ENCODE data around the gene CASP2. TPM values are rescaled to one million over a fixed set of nuclear protein-coding genes. Genes with fewer than 3 reads are reported as not detected.
A peak's percentile ranks its signal among the peaks of the same experiment; 100 is the strongest.

Gene CASP2
- total and polyA plus RNA-seq, 2 donors (not counting 1 experiment from before 2014, with no cell fraction given): 9.4 to 22.6 TPM

DNA sequence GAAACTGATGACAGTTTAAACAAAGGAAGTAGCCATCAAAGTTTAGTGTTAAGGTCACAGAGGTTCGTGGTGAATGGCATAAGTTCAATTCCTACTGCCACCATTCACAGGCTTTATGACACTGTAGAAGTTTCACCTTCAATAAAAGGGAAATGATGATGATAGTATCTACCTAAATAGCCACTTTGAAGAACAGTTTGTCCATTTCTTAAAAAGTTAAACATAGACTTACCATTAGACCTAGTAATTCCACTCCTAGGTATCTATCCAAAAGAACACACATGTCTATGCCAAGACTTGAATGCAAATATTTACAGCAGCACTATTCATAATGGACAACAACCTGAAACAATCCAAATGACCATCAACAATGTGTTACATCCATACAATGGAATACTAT lies 43.8 kb upstream of the CASP2 start:
- TF ChIP-seq, protein P1, sequence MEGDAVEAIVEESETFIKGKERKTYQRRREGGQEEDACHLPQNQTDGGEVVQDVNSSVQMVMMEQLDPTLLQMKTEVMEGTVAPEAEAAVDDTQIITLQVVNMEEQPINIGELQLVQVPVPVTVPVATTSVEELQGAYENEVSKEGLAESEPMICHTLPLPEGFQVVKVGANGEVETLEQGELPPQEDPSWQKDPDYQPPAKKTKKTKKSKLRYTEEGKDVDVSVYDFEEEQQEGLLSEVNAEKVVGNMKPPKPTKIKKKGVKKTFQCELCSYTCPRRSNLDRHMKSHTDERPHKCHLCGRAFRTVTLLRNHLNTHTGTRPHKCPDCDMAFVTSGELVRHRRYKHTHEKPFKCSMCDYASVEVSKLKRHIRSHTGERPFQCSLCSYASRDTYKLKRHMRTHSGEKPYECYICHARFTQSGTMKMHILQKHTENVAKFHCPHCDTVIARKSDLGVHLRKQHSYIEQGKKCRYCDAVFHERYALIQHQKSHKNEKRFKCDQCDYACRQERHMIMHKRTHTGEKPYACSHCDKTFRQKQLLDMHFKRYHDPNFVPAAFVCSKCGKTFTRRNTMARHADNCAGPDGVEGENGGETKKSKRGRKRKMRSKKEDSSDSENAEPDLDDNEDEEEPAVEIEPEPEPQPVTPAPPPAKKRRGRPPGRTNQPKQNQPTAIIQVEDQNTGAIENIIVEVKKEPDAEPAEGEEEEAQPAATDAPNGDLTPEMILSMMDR (conservative IDR thresholded peaks at IDR 0.05 in 1 of 2, IDR thresholded peaks at IDR 0.05 in 1 of 2; ENCODE audit: low read depth in 1 of 2, low read length in 2 of 2): no peak
- TF ChIP-seq EZH2 (IDR thresholded peaks at IDR 0.05; ENCODE audit: low read length, missing control alignments): no peak
- no peaks in the 10 kb centered on the region for H4K20me1 ChIP-seq (ENCODE audit: control insufficient read depth, extremely low read depth, insufficient read depth, low read length)
- H3K27ac ChIP-seq (ENCODE audit: insufficient read depth, low read length): no peak overlapping the region
- no peaks in the 10 kb centered on the region for H3K36me3 ChIP-seq (ENCODE audit: control insufficient read depth, insufficient read depth, low read length)
- H3K27me3 ChIP-seq (ENCODE audit: control insufficient read depth, insufficient read depth, low read length): peaks cover 2% of the 10 kb centered on the region
- H3K4me2 ChIP-seq (ENCODE audit: extremely low read depth, insufficient read depth, low read length): no peak overlapping the region
- H3K4me1 ChIP-seq (ENCODE audit: control insufficient read depth, extremely low read depth, insufficient read depth, low read length): peaks cover 2% of the 10 kb centered on the region
- no peak overlapping the region for H3K4me3 ChIP-seq (replicated peaks in 1 of 4; ENCODE audit: control extremely low read depth in 1 of 4, insufficient read depth in 1 of 4, low read depth in 3 of 4, low read length in 4 of 4)
- no peak overlapping the region for H2AFZ ChIP-seq (ENCODE audit: low read length)
- DNase-seq (ENCODE audit: low read depth in 2 of 2): no peak
- no peaks in the 10 kb centered on the region for H3K9me3 ChIP-seq (ENCODE audit: control insufficient read depth, insufficient read depth, low read depth, low read length)
- H3K9ac ChIP-seq (ENCODE audit: insufficient read depth, low read length): no peak overlapping the region
- H3K79me2 ChIP-seq (ENCODE audit: control insufficient read depth, insufficient read depth, low read length): no peaks in the 10 kb centered on the region

DNA sequence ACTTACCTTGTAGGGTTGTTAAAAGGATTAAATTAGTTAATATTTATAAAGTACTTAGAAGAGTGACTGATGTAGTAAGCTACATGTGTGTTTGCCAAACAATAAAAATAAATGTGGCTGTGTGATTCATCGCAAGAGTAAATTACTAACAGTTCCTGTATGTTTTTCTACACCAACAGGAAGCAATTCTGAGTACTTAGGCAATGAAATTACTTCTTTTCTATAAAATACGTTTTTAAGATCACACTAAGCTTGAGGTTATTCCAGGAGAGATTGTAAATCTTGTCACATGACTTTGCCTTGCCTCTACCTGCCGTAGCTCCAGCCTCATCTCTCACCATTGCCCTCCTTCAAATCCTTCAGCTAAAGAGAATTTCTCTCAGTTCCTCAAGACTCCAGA lies 43.0 kb upstream of the CASP2 start:
- H3K27me3 ChIP-seq (ENCODE audit: control insufficient read depth, insufficient read depth, low read length): peaks cover 2% of the 10 kb centered on the region
- H3K27ac ChIP-seq (ENCODE audit: insufficient read depth, low read length): no peak overlapping the region
- H3K36me3 ChIP-seq (ENCODE audit: control insufficient read depth, insufficient read depth, low read length): no peaks in the 10 kb centered on the region
- peak in 1 of 2 donors; percentile 15 for DNase-seq (ENCODE audit: low read depth in 2 of 2)
- TF ChIP-seq, protein P1 (conservative IDR thresholded peaks at IDR 0.05 in 1 of 2, IDR thresholded peaks at IDR 0.05 in 1 of 2; ENCODE audit: low read depth in 1 of 2, low read length in 2 of 2): no peak
- no peak for TF ChIP-seq EZH2 (IDR thresholded peaks at IDR 0.05; ENCODE audit: low read length, missing control alignments)
- no peak overlapping the region for H3K4me2 ChIP-seq (ENCODE audit: extremely low read depth, insufficient read depth, low read length)
- H3K9me3 ChIP-seq (ENCODE audit: control insufficient read depth, insufficient read depth, low read depth, low read length): no peaks in the 10 kb centered on the region
- no peak overlapping the region for H2AFZ ChIP-seq (ENCODE audit: low read length)
- no peak overlapping the region for H3K9ac ChIP-seq (ENCODE audit: insufficient read depth, low read length)
- peaks cover 2% of the 10 kb centered on the region for H3K4me1 ChIP-seq (ENCODE audit: control insufficient read depth, extremely low read depth, insufficient read depth, low read length)
- no peaks in the 10 kb centered on the region for H4K20me1 ChIP-seq (ENCODE audit: control insufficient read depth, extremely low read depth, insufficient read depth, low read length)
- no peaks in the 10 kb centered on the region for H3K79me2 ChIP-seq (ENCODE audit: control insufficient read depth, insufficient read depth, low read length)
- H3K4me3 ChIP-seq (replicated peaks in 1 of 4; ENCODE audit: control extremely low read depth in 1 of 4, insufficient read depth in 1 of 4, low read depth in 3 of 4, low read length in 4 of 4): no peak overlapping the region

DNA sequence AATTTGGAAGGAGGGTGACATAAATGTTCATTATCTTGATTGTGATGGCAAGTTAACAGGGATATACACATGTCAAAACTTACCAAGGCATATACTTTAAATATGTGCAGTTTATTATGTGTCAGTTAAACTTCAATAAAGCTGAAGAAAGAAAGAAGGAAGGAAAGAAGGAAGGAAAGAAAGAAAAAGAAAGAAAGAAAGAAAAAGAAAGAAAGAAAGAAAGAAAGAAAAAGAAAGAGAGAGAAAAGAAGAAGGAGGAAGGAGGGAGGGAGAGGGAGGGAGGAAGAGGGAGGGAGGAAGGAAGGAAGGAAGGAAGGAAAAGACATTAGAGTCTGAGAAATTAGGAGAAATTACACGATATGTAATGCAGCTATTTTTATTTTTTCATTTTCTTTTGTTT lies 40.8 kb upstream of the CASP2 start:
- TF ChIP-seq EZH2 (IDR thresholded peaks at IDR 0.05; ENCODE audit: low read length, missing control alignments): no peak
- TF ChIP-seq, protein P1 (conservative IDR thresholded peaks at IDR 0.05 in 1 of 2, IDR thresholded peaks at IDR 0.05 in 1 of 2; ENCODE audit: low read depth in 1 of 2, low read length in 2 of 2): no peak
- H4K20me1 ChIP-seq (ENCODE audit: control insufficient read depth, extremely low read depth, insufficient read depth, low read length): no peaks in the 10 kb centered on the region
- no peaks in the 10 kb centered on the region for H3K36me3 ChIP-seq (ENCODE audit: control insufficient read depth, insufficient read depth, low read length)
- peaks cover 2% of the 10 kb centered on the region for H3K4me1 ChIP-seq (ENCODE audit: control insufficient read depth, extremely low read depth, insufficient read depth, low read length)
- H3K27ac ChIP-seq (ENCODE audit: insufficient read depth, low read length): no peak overlapping the region
- H3K4me3 ChIP-seq (replicated peaks in 1 of 4; ENCODE audit: control extremely low read depth in 1 of 4, insufficient read depth in 1 of 4, low read depth in 3 of 4, low read length in 4 of 4): no peak overlapping the region
- no peaks in the 10 kb centered on the region for H3K9me3 ChIP-seq (ENCODE audit: control insufficient read depth, insufficient read depth, low read depth, low read length)
- no peak for DNase-seq (ENCODE audit: low read depth in 2 of 2)
- H3K79me2 ChIP-seq (ENCODE audit: control insufficient read depth, insufficient read depth, low read length): no peaks in the 10 kb centered on the region
- no peak overlapping the region for H2AFZ ChIP-seq (ENCODE audit: low read length)
- no peak overlapping the region for H3K9ac ChIP-seq (ENCODE audit: insufficient read depth, low read length)
- no peak overlapping the region for H3K4me2 ChIP-seq (ENCODE audit: extremely low read depth, insufficient read depth, low read length)
- peaks cover 2% of the 10 kb centered on the region for H3K27me3 ChIP-seq (ENCODE audit: control insufficient read depth, insufficient read depth, low read length)

Measured in fibroblast of lung (primary cell).